IMR-90 (cell line): ENCODE data around the gene METTL24. TPM values are rescaled to one million over a fixed set of nuclear protein-coding genes. Genes with fewer than 3 reads are reported as not detected.

Experiments
- ATAC-seq: fragments of 200-7000 bp; cut with Tn5 transposase; 2 replicates; pipeline ENCODE4 v1.9.1; 2020; ENCODE audit warnings: low read depth, mild to moderate bottlenecking, moderate library complexity
- BruUV-seq: library from RNA; stranded (reverse); fragments of 400-500 nt; replicated peaks from 2 replicates; lab custom pipeline; 2021; lab: Mats Ljungman, UMichigan
- CTCF ChIA-PET: fragments of 300-600 bp; formaldehyde crosslinking; extraction: SDS; loops from one replicate; lab custom pipeline; 2021; ENCODE audit warnings: antibody characterized with exemption; lab: Yijun Ruan, JAX
- POLR2A ChIA-PET: fragments of 300-600 bp; sonication (Branson Sonifier 250); formaldehyde crosslinking; loops from one replicate; lab custom pipeline; 2022; ENCODE audit warnings: antibody characterized with exemption; ENCODE audit not compliant: unreplicated experiment; lab: Charles Lee
- DNase-seq: peaks from one replicate; pipeline ENCODE4 v3.0.0; 2013
- H2AFZ ChIP-seq: replicated peaks from 2 replicates; pipeline ENCODE3; 2013; ENCODE audit warnings: low read length, mild to moderate bottlenecking; ENCODE audit not compliant: poor library complexity
- H2AK5ac ChIP-seq: 2 replicates; pipeline ENCODE4 v1.6.1; 2013; ENCODE audit warnings: low read depth, low read length, inconsistent platforms
- H2AK9ac ChIP-seq: replicated peaks from 2 replicates; pipeline ENCODE3; 2013; ENCODE audit warnings: mild to moderate bottlenecking, low read depth, low read length, moderate library complexity; ENCODE audit not compliant: poor library complexity
- H2BK120ac ChIP-seq: 2 replicates; pipeline ENCODE4 v1.6.1; 2013; ENCODE audit warnings: low read depth, low read length, inconsistent platforms
- H2BK15ac ChIP-seq: 3 replicates; pipeline ENCODE4 v1.6.1; 2013; ENCODE audit warnings: low read depth, low read length, inconsistent platforms
- H2BK20ac ChIP-seq: 2 replicates; pipeline ENCODE4 v1.6.1; 2013; ENCODE audit warnings: low read depth, mild to moderate bottlenecking, inconsistent platforms, low read length, moderate library complexity
- H2BK5ac ChIP-seq: 2 replicates; pipeline ENCODE4 v1.6.1; 2013; ENCODE audit warnings: mild to moderate bottlenecking, low read depth, low read length, inconsistent platforms; ENCODE audit not compliant: poor library complexity, severe bottlenecking
- H3K14ac ChIP-seq: replicated peaks from 2 replicates; pipeline ENCODE4 v1.6.1; 2013; ENCODE audit warnings: low read depth, low read length, inconsistent platforms
- H3K18ac ChIP-seq: 2 replicates; pipeline ENCODE4 v1.6.1; 2013; ENCODE audit warnings: low read depth, low read length, control low read depth
- H3K23ac ChIP-seq: 2 replicates; pipeline ENCODE4 v1.6.1; 2013; ENCODE audit warnings: low read depth, low read length, inconsistent platforms
- H3K27ac ChIP-seq: 2 replicates; pipeline ENCODE4 v1.5.1; 2013; ENCODE audit warnings: mild to moderate bottlenecking, control low read depth, low read length; ENCODE audit not compliant: insufficient read depth
- H3K27me3 ChIP-seq: 2 replicates; pipeline ENCODE4 v1.6.1; 2013; ENCODE audit warnings: low read length; ENCODE audit not compliant: control insufficient read depth, insufficient read depth
- H3K36me3 ChIP-seq: 2 replicates; pipeline ENCODE4 v1.6.1; 2013; ENCODE audit warnings: low read length, mixed read lengths; ENCODE audit not compliant: control insufficient read depth, insufficient read depth
- H3K4ac ChIP-seq: 2 replicates; pipeline ENCODE4 v1.6.1; 2013; ENCODE audit warnings: low read depth, low read length, inconsistent platforms
- H3K4me1 ChIP-seq: 2 replicates; pipeline ENCODE4 v1.6.1; 2013; ENCODE audit warnings: low read length, mixed read lengths; ENCODE audit not compliant: control insufficient read depth, insufficient read depth
- H3K4me2 ChIP-seq: 2 replicates; pipeline ENCODE4 v1.6.1; 2013; ENCODE audit warnings: low read depth, mild to moderate bottlenecking, control low read depth, low read length, moderate library complexity
- H3K4me3 ChIP-seq: 2 replicates; pipeline ENCODE4 v1.5.1; 2013; ENCODE audit warnings: low read depth, mild to moderate bottlenecking, control low read depth, low read length, moderate library complexity; ENCODE audit not compliant: insufficient read depth
- H3K56ac ChIP-seq: 2 replicates; pipeline ENCODE4 v1.6.1; 2013; ENCODE audit warnings: low read length, inconsistent platforms; ENCODE audit not compliant: insufficient read depth; ENCODE audit errors: extremely low read depth
- H3K79me1 ChIP-seq, 2 experiments: 2 replicates each; pipeline ENCODE4 v1.6.1; 2013; ENCODE audit warnings: low read length in 2 of 2, inconsistent platforms in 1 of 2, low read depth in 1 of 2
- H3K9ac ChIP-seq: 2 replicates; pipeline ENCODE4 v1.6.1; 2013; ENCODE audit warnings: low read depth, low read length, control low read depth
- H3K9me1 ChIP-seq: 2 replicates; pipeline ENCODE4 v1.6.1; 2013; ENCODE audit warnings: low read length, inconsistent platforms; ENCODE audit not compliant: insufficient read depth
- H3K9me3 ChIP-seq: 2 replicates; pipeline ENCODE4 v1.6.1; 2013; ENCODE audit warnings: low read length; ENCODE audit not compliant: control insufficient read depth, insufficient read depth
- H4K20me1 ChIP-seq: 2 replicates; pipeline ENCODE4 v1.6.1; 2013; ENCODE audit warnings: low read length, inconsistent platforms; ENCODE audit not compliant: insufficient read depth
- H4K5ac ChIP-seq: 2 replicates; pipeline ENCODE4 v1.6.1; 2013; ENCODE audit warnings: mild to moderate bottlenecking, low read depth, low read length, control low read depth
- H4K8ac ChIP-seq, 2 experiments: 2 replicates each; pipeline ENCODE4 v1.6.1; 2013; ENCODE audit warnings: low read depth in 2 of 2, low read length in 2 of 2, control low read depth in 1 of 2, inconsistent platforms in 1 of 2
- H4K91ac ChIP-seq: 2 replicates; pipeline ENCODE4 v1.6.1; 2013; ENCODE audit warnings: low read depth, low read length, inconsistent platforms; ENCODE audit not compliant: insufficient read depth
- BHLHE40 ChIP-seq: fragments of 150-350 bp; IDR thresholded peaks from 2 replicates; pipeline ENCODE4 v1.6.1; 2016; ENCODE audit warnings: mild to moderate bottlenecking, low read depth, low read length
- CEBPB ChIP-seq: IDR thresholded peaks from 2 replicates; pipeline ENCODE4 v1.6.1; 2012; ENCODE audit warnings: low read depth, low read length, improper control_type of control experiment
- CHD1 ChIP-seq: IDR thresholded peaks from 2 replicates; pipeline ENCODE4 v1.6.1; 2012; ENCODE audit warnings: low read depth, low read length, improper control_type of control experiment
- CTCF ChIP-seq: conservative IDR thresholded peaks from 2 replicates; pipeline ENCODE4 v1.5.1; 2012; ENCODE audit warnings: mild to moderate bottlenecking, low read depth, low read length, improper control_type of control experiment
- ELK1 ChIP-seq: fragments of 150-350 bp; IDR thresholded peaks from 2 replicates; pipeline ENCODE4 v1.6.1; 2016; ENCODE audit warnings: low read depth, mild to moderate bottlenecking, low read length, moderate library complexity, borderline replicate concordance
- FOS ChIP-seq: fragments of 150-350 bp; IDR thresholded peaks from 2 replicates; pipeline ENCODE4 v1.6.1; 2016; ENCODE audit warnings: low read depth, low read length
- MAFK ChIP-seq: IDR thresholded peaks from 2 replicates; pipeline ENCODE4 v1.6.1; 2012; ENCODE audit warnings: low read depth, low read length, improper control_type of control experiment
- MAZ ChIP-seq: IDR thresholded peaks from 2 replicates; pipeline ENCODE4 v1.6.1; 2012; ENCODE audit warnings: low read depth, mild to moderate bottlenecking, low read length, improper control_type of control experiment, moderate library complexity, borderline replicate concordance
- MXI1 ChIP-seq: IDR thresholded peaks from 2 replicates; pipeline ENCODE4 v1.6.1; 2012; ENCODE audit warnings: low read depth, mild to moderate bottlenecking, low read length, moderate library complexity, borderline replicate concordance
- NFE2L2 ChIP-seq: fragments of 150-350 bp; IDR thresholded peaks from 2 replicates; pipeline ENCODE4 v1.6.1; 2016; ENCODE audit warnings: low read depth, mild to moderate bottlenecking, low read length
- POLR2A ChIP-seq: IDR thresholded peaks from 2 replicates; pipeline ENCODE4 v1.6.1; 2012; ENCODE audit warnings: mild to moderate bottlenecking, low read depth, low read length
- RAD21 ChIP-seq: IDR thresholded peaks from 2 replicates; pipeline ENCODE4 v1.6.1; 2012; ENCODE audit warnings: low read length, improper control_type of control experiment
- RCOR1 ChIP-seq: IDR thresholded peaks from 2 replicates; pipeline ENCODE4 v1.6.1; 2012; ENCODE audit warnings: mild to moderate bottlenecking, low read length, improper control_type of control experiment; ENCODE audit not compliant: insufficient replicate concordance
- RFX5 ChIP-seq: IDR thresholded peaks from 2 replicates; pipeline ENCODE4 v1.8.0; 2012; ENCODE audit warnings: low read depth, mild to moderate bottlenecking, low read length, moderate library complexity
- SMC3 ChIP-seq: fragments of 150-350 bp; IDR thresholded peaks from 2 replicates; pipeline ENCODE4 v1.6.1; 2016; ENCODE audit warnings: low read depth, mild to moderate bottlenecking, antibody characterized with exemption, low read length, moderate library complexity
- USF2 ChIP-seq: fragments of 150-350 bp; IDR thresholded peaks from 2 replicates; pipeline ENCODE4 v1.6.1; 2017; ENCODE audit warnings: mild to moderate bottlenecking, antibody characterized with exemption, low read length, low read depth
- WGBS, 2 experiments: methylation state at CpG; one replicate each; pipeline versions ENCODE4 v1.1.5 to v1.1.7; 2013; ENCODE audit warnings: missing lambda C conversion rate in 2 of 2; ENCODE audit not compliant: insufficient read length in 1 of 2; ENCODE audit errors: extremely low coverage in 2 of 2; 5-methylcytosine and 5-hydroxymethylcytosine counted together
- dilution Hi-C: fragments of 300-500 bp; cut with HindIII; formaldehyde crosslinking; loops from one replicate; pipeline ENCODE4 v1.14.3; 2018; ENCODE audit warnings: low sequenced_read_pairs; ENCODE audit not compliant: unreplicated experiment
- in situ Hi-C: fragments of 300-500 bp; cut with MboI; formaldehyde crosslinking; loops from 3 replicates; pipeline ENCODE4 v1.14.3; 2019; ENCODE audit warnings: low sequenced_read_pairs, inconsistent platforms, mixed read lengths
- intact Hi-C: fragments of 100-400 bp; cut with micrococcal nuclease; formaldehyde crosslinking; loops from 2 replicates; pipeline ENCODE4 v1.10.0; 2022
- polyA plus RNA-seq, 3 experiments: library from polyadenylated mRNA; depleted of rRNA; stranded (reverse); fragments of >200 nt; gene quantifications; 2 replicates each; pipeline ENCODE4 v1.2.3, GENCODE V29; 2012; ENCODE audit warnings: low replicate concordance in 1 of 3
- total RNA-seq: library from RNA; depleted of rRNA; stranded (reverse); fragments of >200 nt; gene quantifications from 2 replicates; pipeline ENCODE4 v1.2.3, GENCODE V29; 2012

Gene METTL24
- total and polyA plus RNA-seq, 2 of the 4 experiments (the other 2 are of a cell fraction) = not detected

- no peak overlapping the region for H3K23ac ChIP-seq
- H4K91ac ChIP-seq = no peak overlapping the region
- no peak overlapping the region for H3K9ac ChIP-seq
- dilution Hi-C loops = no loop called here
- no peak overlapping the region for H2BK20ac ChIP-seq
- no peak overlapping the region for H2AK9ac ChIP-seq
- ChIA-PET CTCF (interaction anchor here (0.6 to 4.2 kb wide), 4 partner anchors 14 to 350 kb away, joined by 3 to 27 read pairs (median 11); no protein-coding TSS in a partner anchor), POLR2A (no interaction called here)
- no peak overlapping the region for H2AK5ac ChIP-seq
- no peak overlapping the region for H3K4me2 ChIP-seq
- no peak overlapping the region for H2BK5ac ChIP-seq
- H2BK120ac ChIP-seq = no peak overlapping the region
- no peaks in the 10 kb centered on the region for H4K20me1 ChIP-seq
- no peaks in the 10 kb centered on the region for H3K9me3 ChIP-seq
- no peaks in the 10 kb centered on the region for H3K9me1 ChIP-seq
- no peak overlapping the region for H4K8ac ChIP-seq
- H3K14ac ChIP-seq = no peak overlapping the region
- H3K27me3 ChIP-seq = peaks cover 6% of the 10 kb centered on the region
- no peak overlapping the region for H3K18ac ChIP-seq
- no peak overlapping the region for H4K5ac ChIP-seq
- WGBS, 2 experiments = no CpG with 5 or more reads among the region's 2 CpGs
- no peak overlapping the region for H3K4me3 ChIP-seq
- no peak for ATAC-seq
- TF ChIP-seq CTCF (no peak), ELK1 (no peak), RCOR1 (no peak), MXI1 (no peak), SMC3 (no peak), NFE2L2 (no peak), POLR2A (no peak), BHLHE40 (no peak), USF2 (no peak), MAFK (no peak), FOS (no peak), RAD21 (no peak), MAZ (no peak), CEBPB (no peak), RFX5 (no peak), CHD1 (no peak)
- no peaks in the 10 kb centered on the region for H3K36me3 ChIP-seq
- H3K56ac ChIP-seq = no peak overlapping the region
- H3K4ac ChIP-seq = no peak overlapping the region
- no peak overlapping the region for H2AFZ ChIP-seq
- no peaks in the 10 kb centered on the region for H3K4me1 ChIP-seq
- intact Hi-C loops = loop anchor here (1.0 to 2.0 kb wide), 4 partner anchors 212 to 864 kb away; no protein-coding TSS in a partner anchor
- DNase-seq = no peak
- no TSS peak for BruUV-seq
- H2BK15ac ChIP-seq = no peak overlapping the region
- in situ Hi-C loops = loop anchor here (5.0 kb wide), 2 partner anchors 338 to 688 kb away; no protein-coding TSS in a partner anchor
- no peak overlapping the region for H3K27ac ChIP-seq
- H3K79me1 ChIP-seq = no peaks in the 10 kb centered on the region
Measured at GRCh38 chr6:110390404-110390803, 32.3 kb upstream of the METTL24 start.
